Tibial artery (tissue), 4 donors: ENCODE measurements around the gene GFAP.
"Not testable (repeated sequence)": the region's sequence is repeated elsewhere in the genome, so short reads cannot be mapped to it uniquely, and the experiment has no call there.

ENCODE experiments used
- DNase-seq, 2 donors: peaks; one replicate each; pipeline ENCODE4 v3.0.0-alpha.2; 2019
- H3K27ac ChIP-seq, 2 donors: fragments of 200-600 bp; sonication (generic) in 1 of 2; 1 replicate in 1 of 2; 2 replicates in 1 of 2; pipeline ENCODE4 v1.5.1; 2018 to 2019; ENCODE audit warnings: mild to moderate bottlenecking in 1 of 2
- H3K27me3 ChIP-seq, 2 donors: fragments of 200-600 bp; sonication (generic) in 1 of 2; one replicate each; pipeline versions ENCODE4 v1.5.1 to v1.6.0; 2016 to 2019
- H3K36me3 ChIP-seq, 3 donors: fragments of 200-600 bp; sonication (generic) in 2 of 3; one replicate each; pipeline ENCODE4 v1.5.1; 2016 to 2019; ENCODE audit warnings: mild to moderate bottlenecking in 2 of 3
- H3K4me1 ChIP-seq, 4 donors: fragments of 200-600 bp; sonication (generic) in 2 of 4; 1 replicate in 3 of 4; 2 replicates in 1 of 4; pipeline ENCODE4 v1.5.1; 2016 to 2019
- H3K4me3 ChIP-seq, 2 donors: fragments of 200-600 bp; sonication (generic) in 1 of 2; 1 replicate in 1 of 2; 2 replicates in 1 of 2; pipeline ENCODE4 v1.5.1; 2018 to 2019; ENCODE audit warnings: mild to moderate bottlenecking in 2 of 2
- H3K9me3 ChIP-seq, 3 donors: fragments of 200-600 bp; sonication (generic) in 1 of 3; one replicate each; pipeline ENCODE4 v1.5.1; 2016 to 2019
- CTCF ChIP-seq, 2 experiments: fragments of 200-600 bp in 1 of 2; fragments of 450-650 bp in 1 of 2; IDR thresholded peaks; one replicate each; pipeline ENCODE4 v1.5.1; 2017 to 2019; ENCODE audit warnings: antibody characterized with exemption in 2 of 2, mild to moderate bottlenecking in 1 of 2, moderate library complexity in 1 of 2
- intact Hi-C: fragments of 100-400 bp; cut with DNase I; formaldehyde crosslinking; loops from one replicate; pipeline ENCODE4 v1.15.0; 2023; ENCODE audit warnings: low total_unique reads

GFAP gene

GRCh38 chr17:44955674-44956425, 40.5 kb upstream of the GFAP start:
- intact Hi-C loops: no loop called here

GRCh38 chr17:44952946-44953475, 37.7 kb upstream of the GFAP start:
- Histone ChIP-seq H3K4me1 (peaks cover 0 to 5% (median 2%) of the 10 kb centered on the region in 4 donors), H3K9me3 (no peaks in the 10 kb centered on the region), H3K36me3 (no peaks in the 10 kb centered on the region), H3K27me3 (peaks cover 0 to 14% of the 10 kb centered on the region in 2 donors), H3K27ac (no peak overlapping the region), H3K4me3 (no peak overlapping the region)
- intact Hi-C loops: no loop called here
- no peak for TF ChIP-seq CTCF (IDR thresholded peaks at IDR 0.05)
- DNase-seq: peak in 1 of 2 donors; percentile 24

More at GRCh38 chr17:44955674-44956425, 40.5 kb upstream of the GFAP start:
- peak in 1 of 2 donors; percentile 20 for DNase-seq
- Histone ChIP-seq H3K27ac (no peak overlapping the region), H3K36me3 (no peaks in the 10 kb centered on the region), H3K27me3 (peaks cover 0 to 33% of the 10 kb centered on the region in 2 donors), H3K4me1 (peaks cover 0 to 11% (median 3%) of the 10 kb centered on the region in 4 donors), H3K9me3 (no peaks in the 10 kb centered on the region), H3K4me3 (no peak overlapping the region)
- TF ChIP-seq CTCF (IDR thresholded peaks at IDR 0.05): no peak

- no peaks in the 10 kb centered on the region for H3K36me3 ChIP-seq
- intact Hi-C loops: no loop called here
- H3K9me3 ChIP-seq: no peaks in the 10 kb centered on the region
- peak in 1 of 2 donors; percentile 56 for DNase-seq
- TF ChIP-seq CTCF (IDR thresholded peaks at IDR 0.05): no peak
- H3K27me3 ChIP-seq: peaks cover 0 to 12% of the 10 kb centered on the region in 2 donors
- peaks cover 0 to 12% (median 9%) of the 10 kb centered on the region in 4 donors for H3K4me1 ChIP-seq
- peak overlapping the region; percentile 53 to 57 for H3K4me3 ChIP-seq
- peak overlapping the region in 1 of 2 donors; percentile 45 for H3K27ac ChIP-seq
Measured at GRCh38 chr17:44948315-44948795, 33.1 kb upstream of the GFAP start.

- Histone ChIP-seq H3K27ac (peak within 1 kb of the TSS in 1 of 2 donors; percentile 45), H3K36me3 (no peaks in the 10 kb centered on the region), H3K4me1 (peaks cover 0 to 12% (median 9%) of the 10 kb centered on the region in 4 donors), H3K27me3 (peaks cover 0 to 14% of the 10 kb centered on the region in 2 donors), H3K9me3 (no peaks in the 10 kb centered on the region), H3K4me3 (peak within 1 kb of the TSS; percentile 53 to 57)
- intact Hi-C loops: no loop called here
- DNase-seq: peak; percentile 88 to 92
- no peak for TF ChIP-seq CTCF (IDR thresholded peaks at IDR 0.05)
Measured at GRCh38 chr17:44947461-44948314, 32.4 kb upstream of the GFAP start, which contains the start of gene KIF18B. TSS of gene KIF18B (minus strand) at chr17:44947773. CDS start at chr17:44936344, 11,429 bp downstream.

GRCh38 chr17:44945652-44946051, 30.4 kb upstream of the GFAP start:
- DNase-seq: peak in 1 of 2 donors; percentile 37
- H3K4me3 ChIP-seq, intact Hi-C loops, H3K36me3 ChIP-seq, H3K9me3 ChIP-seq, H3K27ac ChIP-seq: not testable (repeated sequence)
- Histone ChIP-seq H3K27me3 (peaks cover 0 to 19% of the 10 kb centered on the region in 2 donors), H3K4me1 (peaks cover 0 to 12% (median 9%) of the 10 kb centered on the region in 4 donors)
